ENCODE measurements around the gene CCR4.

GRCh38 chr3:32940726-32941125, 10.7 kb upstream of the CCR4 start:
- TF ChIP-seq KDM1A (IDR thresholded peaks at IDR 0.05; ENCODE audit: low read depth) (no peak), CTCF (IDR thresholded peaks at IDR 0.05) (no peak), NFE2L2 (conservative IDR thresholded peaks at IDR 0.05; ENCODE audit: low read length) (no peak), POLR2A (IDR thresholded peaks at IDR 0.05; ENCODE audit: low read length) (no peak), MAX (IDR thresholded peaks at IDR 0.05) (no peak), FOXS1 (CRISPR knock-in tag; IDR thresholded peaks at IDR 0.05) (no peak), RAD21 (conservative IDR thresholded peaks at IDR 0.05 in 1 of 2, IDR thresholded peaks at IDR 0.05 in 1 of 2) (no peak), HDAC2 (IDR thresholded peaks at IDR 0.05) (no peak), RFX5 (IDR thresholded peaks at IDR 0.05) (no peak), GATA3 (IDR thresholded peaks at IDR 0.05; ENCODE audit: borderline replicate concordance) (no peak), CEBPB (IDR thresholded peaks at IDR 0.05) (no peak), FOSL2 (IDR thresholded peaks at IDR 0.05) (no peak), FOSL2 (CRISPR knock-in tag; IDR thresholded peaks at IDR 0.05) (no peak), ZFP36 (IDR thresholded peaks at IDR 0.05; ENCODE audit: borderline replicate concordance, partially characterized antibody) (no peak)
- TF ChIP-seq, protein P1, sequence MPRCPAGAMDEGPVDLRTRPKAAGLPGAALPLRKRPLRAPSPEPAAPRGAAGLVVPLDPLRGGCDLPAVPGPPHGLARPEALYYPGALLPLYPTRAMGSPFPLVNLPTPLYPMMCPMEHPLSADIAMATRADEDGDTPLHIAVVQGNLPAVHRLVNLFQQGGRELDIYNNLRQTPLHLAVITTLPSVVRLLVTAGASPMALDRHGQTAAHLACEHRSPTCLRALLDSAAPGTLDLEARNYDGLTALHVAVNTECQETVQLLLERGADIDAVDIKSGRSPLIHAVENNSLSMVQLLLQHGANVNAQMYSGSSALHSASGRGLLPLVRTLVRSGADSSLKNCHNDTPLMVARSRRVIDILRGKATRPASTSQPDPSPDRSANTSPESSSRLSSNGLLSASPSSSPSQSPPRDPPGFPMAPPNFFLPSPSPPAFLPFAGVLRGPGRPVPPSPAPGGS (IDR thresholded peaks at IDR 0.05): no peak
